Measurements from ENCODE around the gene CNST. TPM values are rescaled to one million over a fixed set of nuclear protein-coding genes. Genes with fewer than 3 reads are reported as not detected.

CNST gene
- total and polyA plus RNA-seq, 2 of the 13 experiments (the other 11 are each of a cell fraction or from before 2014, with no cell fraction given): 6.3 to 12.4 TPM

- TF ChIP-seq, protein P1, sequence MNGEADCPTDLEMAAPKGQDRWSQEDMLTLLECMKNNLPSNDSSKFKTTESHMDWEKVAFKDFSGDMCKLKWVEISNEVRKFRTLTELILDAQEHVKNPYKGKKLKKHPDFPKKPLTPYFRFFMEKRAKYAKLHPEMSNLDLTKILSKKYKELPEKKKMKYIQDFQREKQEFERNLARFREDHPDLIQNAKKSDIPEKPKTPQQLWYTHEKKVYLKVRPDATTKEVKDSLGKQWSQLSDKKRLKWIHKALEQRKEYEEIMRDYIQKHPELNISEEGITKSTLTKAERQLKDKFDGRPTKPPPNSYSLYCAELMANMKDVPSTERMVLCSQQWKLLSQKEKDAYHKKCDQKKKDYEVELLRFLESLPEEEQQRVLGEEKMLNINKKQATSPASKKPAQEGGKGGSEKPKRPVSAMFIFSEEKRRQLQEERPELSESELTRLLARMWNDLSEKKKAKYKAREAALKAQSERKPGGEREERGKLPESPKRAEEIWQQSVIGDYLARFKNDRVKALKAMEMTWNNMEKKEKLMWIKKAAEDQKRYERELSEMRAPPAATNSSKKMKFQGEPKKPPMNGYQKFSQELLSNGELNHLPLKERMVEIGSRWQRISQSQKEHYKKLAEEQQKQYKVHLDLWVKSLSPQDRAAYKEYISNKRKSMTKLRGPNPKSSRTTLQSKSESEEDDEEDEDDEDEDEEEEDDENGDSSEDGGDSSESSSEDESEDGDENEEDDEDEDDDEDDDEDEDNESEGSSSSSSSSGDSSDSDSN (CRISPR knock-in tag; IDR thresholded peaks at IDR 0.05): peak; percentile 33; the same call in 1 of the 2 replicates
- no peak for TF ChIP-seq CEBPZ (IDR thresholded peaks at IDR 0.05; ENCODE audit: low read length)
- no peak for TF ChIP-seq FOXO1 (CRISPR knock-in tag; IDR thresholded peaks at IDR 0.05)
- TF ChIP-seq ELF4 (CRISPR knock-in tag; IDR thresholded peaks at IDR 0.05; ENCODE audit: borderline replicate concordance): no peak
- TF ChIP-seq POLR2G (IDR thresholded peaks at IDR 0.05; ENCODE audit: low read depth, low read length): no peak
- peak; percentile 69 for TF ChIP-seq NR2F6 (IDR thresholded peaks at IDR 0.05)
- peak; percentile 75; the same call in 1 of the 2 replicates for TF ChIP-seq NR2F6 (CRISPR knock-in tag; IDR thresholded peaks at IDR 0.05)
- TF ChIP-seq POLR2A (IDR thresholded peaks at IDR 0.05; ENCODE audit: insufficient read depth in 1 of 2, low read depth in 2 of 2, low read length in 2 of 2): no peak
- no peak for TF ChIP-seq HNRNPLL (IDR thresholded peaks at IDR 0.05; ENCODE audit: low read depth, low read length, poor library complexity, severe bottlenecking)
- no peak for TF ChIP-seq JUN (CRISPR knock-in tag; IDR thresholded peaks at IDR 0.05)
- TF ChIP-seq POLR2AphosphoS2 (IDR thresholded peaks at IDR 0.05; ENCODE audit: low read depth, low read length): no peak
- TF ChIP-seq STAG1 (CRISPR knock-in tag; IDR thresholded peaks at IDR 0.05): peak; percentile 83
- no peak for TF ChIP-seq ELF3 (CRISPR knock-in tag; IDR thresholded peaks at IDR 0.05)
- no peak for TF ChIP-seq ZNF317 (CRISPR knock-in tag; IDR thresholded peaks at IDR 0.05)
- no peak for TF ChIP-seq ASH2L (IDR thresholded peaks at IDR 0.05; ENCODE audit: insufficient read length, low read depth, low read length)
- no peak for TF ChIP-seq ZNF652 (CRISPR knock-in tag; IDR thresholded peaks at IDR 0.05; ENCODE audit: borderline replicate concordance, low read depth)
- TF ChIP-seq, protein P2, sequence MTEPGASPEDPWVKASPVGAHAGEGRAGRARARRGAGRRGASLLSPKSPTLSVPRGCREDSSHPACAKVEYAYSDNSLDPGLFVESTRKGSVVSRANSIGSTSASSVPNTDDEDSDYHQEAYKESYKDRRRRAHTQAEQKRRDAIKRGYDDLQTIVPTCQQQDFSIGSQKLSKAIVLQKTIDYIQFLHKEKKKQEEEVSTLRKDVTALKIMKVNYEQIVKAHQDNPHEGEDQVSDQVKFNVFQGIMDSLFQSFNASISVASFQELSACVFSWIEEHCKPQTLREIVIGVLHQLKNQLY (CRISPR knock-in tag; IDR thresholded peaks at IDR 0.05): no peak
- TF ChIP-seq RBFOX2 (IDR thresholded peaks at IDR 0.05; ENCODE audit: low read depth, low read length): no peak
- TF ChIP-seq ZNF558 (CRISPR knock-in tag; IDR thresholded peaks at IDR 0.05; ENCODE audit: borderline replicate concordance): no peak
- TF ChIP-seq EHMT2 (IDR thresholded peaks at IDR 0.05; ENCODE audit: borderline replicate concordance, low read depth, low read length): no peak
- no peak for TF ChIP-seq SMAD3 (CRISPR knock-in tag; IDR thresholded peaks at IDR 0.05)
- no peak for TF ChIP-seq HCFC1 (IDR thresholded peaks at IDR 0.05; ENCODE audit: low read depth, low read length)
- TF ChIP-seq ZSCAN21 (CRISPR knock-in tag; IDR thresholded peaks at IDR 0.05; ENCODE audit: borderline replicate concordance): no peak
- TF ChIP-seq, protein P3, sequence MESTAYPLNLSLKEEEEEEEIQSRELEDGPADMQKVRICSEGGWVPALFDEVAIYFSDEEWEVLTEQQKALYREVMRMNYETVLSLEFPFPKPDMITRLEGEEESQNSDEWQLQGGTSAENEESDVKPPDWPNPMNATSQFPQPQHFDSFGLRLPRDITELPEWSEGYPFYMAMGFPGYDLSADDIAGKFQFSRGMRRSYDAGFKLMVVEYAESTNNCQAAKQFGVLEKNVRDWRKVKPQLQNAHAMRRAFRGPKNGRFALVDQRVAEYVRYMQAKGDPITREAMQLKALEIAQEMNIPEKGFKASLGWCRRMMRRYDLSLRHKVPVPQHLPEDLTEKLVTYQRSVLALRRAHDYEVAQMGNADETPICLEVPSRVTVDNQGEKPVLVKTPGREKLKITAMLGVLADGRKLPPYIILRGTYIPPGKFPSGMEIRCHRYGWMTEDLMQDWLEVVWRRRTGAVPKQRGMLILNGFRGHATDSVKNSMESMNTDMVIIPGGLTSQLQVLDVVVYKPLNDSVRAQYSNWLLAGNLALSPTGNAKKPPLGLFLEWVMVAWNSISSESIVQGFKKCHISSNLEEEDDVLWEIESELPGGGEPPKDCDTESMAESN (CRISPR knock-in tag; conservative IDR thresholded peaks at IDR 0.05): no peak
Measured at GRCh38 chr1:246689409-246690008, 123.3 kb downstream of the CNST start (continued).

Measured in HepG2 (cell line).